B cell (primary cell): ENCODE data around the gene SLC38A10.

Experiments
- CTCF ChIP-seq: fragments of 200-600 bp; IDR thresholded peaks from one replicate; pipeline ENCODE4 v1.8.0; 2022; ENCODE audit warnings: antibody characterized with exemption, mild to moderate bottlenecking
- EZH2 ChIP-seq: IDR thresholded peaks from 2 replicates; pipeline ENCODE4 v1.6.1; 2012; ENCODE audit warnings: borderline replicate concordance, low read depth, mild to moderate bottlenecking, moderate library complexity, low read length; ENCODE audit not compliant: insufficient read depth, poor library complexity, severe bottlenecking

DNA sequence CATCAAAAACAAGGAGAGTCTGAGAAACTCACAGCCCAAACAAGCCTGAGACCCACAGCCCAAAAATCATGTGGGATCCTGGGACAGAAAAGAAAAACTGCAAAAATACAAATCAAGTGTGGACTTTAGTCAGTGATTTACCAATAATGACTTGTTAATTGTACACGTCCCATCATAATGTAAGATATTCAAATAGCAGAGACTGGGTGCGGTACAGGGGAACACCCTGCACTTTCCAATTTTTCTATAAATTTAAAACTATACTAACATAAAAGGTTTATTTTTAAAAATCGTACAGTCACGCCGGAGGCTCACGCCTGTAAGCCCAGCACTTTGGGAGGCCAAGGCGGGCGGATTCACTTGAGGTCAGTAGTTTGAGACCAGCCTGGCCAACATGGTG is 81.1 kb downstream of the SLC38A10 start:
- no peak for TF ChIP-seq CTCF
- no peak for TF ChIP-seq EZH2
